Urinary bladder (tissue), 4 donors: ENCODE data around the gene ANKRD23. TPM values are rescaled to one million over a fixed set of nuclear protein-coding genes. Genes with fewer than 3 reads are reported as not detected.

Experiments
- DNase-seq: peaks from one replicate; pipeline ENCODE4 v3.0.0-alpha.2; 2015; ENCODE audit errors: extremely low spot score
- H3K27ac ChIP-seq: one replicate; pipeline ENCODE4 v1.5.1; 2013; ENCODE audit warnings: low read depth, mild to moderate bottlenecking, moderate library complexity
- H3K36me3 ChIP-seq: one replicate; pipeline ENCODE4 v1.6.1; 2013; ENCODE audit warnings: mild to moderate bottlenecking, moderate library complexity; ENCODE audit not compliant: insufficient read depth
- H3K4me1 ChIP-seq: one replicate; pipeline ENCODE4 v1.6.1; 2013; ENCODE audit warnings: mild to moderate bottlenecking, moderate library complexity; ENCODE audit not compliant: insufficient read depth
- H3K4me3 ChIP-seq: one replicate; pipeline ENCODE4 v1.5.1; 2013; ENCODE audit warnings: low read depth, low read length
- WGBS: extraction: QIAGEN DNeasy Blood & Tissue Kit; methylation state at CpG from one replicate; pipeline ENCODE4 v1.1.7; 2013; 5-methylcytosine and 5-hydroxymethylcytosine counted together
- polyA plus RNA-seq: library from polyadenylated mRNA; stranded (reverse); fragments of 200-250 nt; gene quantifications from one replicate; pipeline ENCODE4 v1.2.3, GENCODE V29; 2013
- total RNA-seq: library from RNA; depleted of rRNA; stranded (reverse); fragments of >200 nt; gene quantifications from one replicate; pipeline ENCODE4 v1.2.3, GENCODE V29; 2014
- donor health status: healthy with polysubstance abuse.
- donor health status: healthy.

ANKRD23 gene
- total and polyA plus RNA-seq, 2 donors = 2.6 to 5.1 TPM

DNA sequence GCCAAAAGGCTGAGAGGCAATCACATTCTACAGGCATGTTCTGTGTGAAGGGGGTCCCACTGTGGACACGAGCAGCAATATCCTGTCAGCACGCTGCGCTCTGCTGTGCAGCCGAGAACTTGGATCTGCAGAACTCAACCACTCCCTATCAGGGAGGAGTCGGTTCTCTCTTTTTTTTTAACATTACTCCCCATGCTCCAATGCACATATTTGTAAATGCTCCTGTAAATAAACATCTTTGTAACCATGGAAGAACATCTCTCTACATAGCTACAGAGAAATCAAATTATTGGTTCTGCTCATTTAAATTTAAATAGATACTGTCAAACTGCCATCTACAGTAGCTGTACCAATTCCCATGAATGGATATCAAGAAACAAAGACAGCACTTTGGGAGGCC, 3.0 kb upstream of the ANKRD23 start:
- no peak overlapping the region for H3K27ac ChIP-seq
- 91% methylated on average over 5 of the region's 5 CpGs for WGBS
- DNase-seq = no peak
- H3K4me1 ChIP-seq = no peaks in the 10 kb centered on the region
- no peak overlapping the region for H3K4me3 ChIP-seq
- H3K36me3 ChIP-seq = peaks cover 3% of the 10 kb centered on the region

- Histone ChIP-seq H3K4me1 (no peaks in the 10 kb centered on the region), H3K27ac (no peak overlapping the region), H3K36me3 (peaks cover 3% of the 10 kb centered on the region), H3K4me3 (no peak overlapping the region)
- no peak for DNase-seq
- WGBS = 85% methylated on average over 17 of the region's 17 CpGs
Observed at GRCh38 chr2:96844405-96844808, 586 bp upstream of the ANKRD23 start.

GRCh38 chr2:96842600-96842999, 1.2 kb downstream of the ANKRD23 start:
- no peaks in the 10 kb centered on the region for H3K4me1 ChIP-seq
- no peak overlapping the region for H3K27ac ChIP-seq
- DNase-seq = no peak
- no peak overlapping the region for H3K4me3 ChIP-seq
- 81% methylated on average over 7 of the region's 7 CpGs for WGBS
- H3K36me3 ChIP-seq = peaks cover 2% of the 10 kb centered on the region

- H3K4me3 ChIP-seq = no peak overlapping the region
- no peaks in the 10 kb centered on the region for H3K36me3 ChIP-seq
- no peak overlapping the region for H3K27ac ChIP-seq
- DNase-seq = no peak
- 76% methylated on average over 16 of the region's 16 CpGs for WGBS
- no peaks in the 10 kb centered on the region for H3K4me1 ChIP-seq
Observed at GRCh38 chr2:96841701-96842495, 1.9 kb downstream of the ANKRD23 start.

GRCh38 chr2:96839875-96840850, 3.7 kb downstream of the ANKRD23 start:
- H3K36me3 ChIP-seq = no peaks in the 10 kb centered on the region
- no peaks in the 10 kb centered on the region for H3K4me1 ChIP-seq
- H3K27ac ChIP-seq = no peak overlapping the region
- H3K4me3 ChIP-seq = no peak overlapping the region
- no peak for DNase-seq
- 88% methylated on average over 37 of the region's 37 CpGs for WGBS

GRCh38 chr2:96839293-96839874, 4.4 kb downstream of the ANKRD23 start:
- Histone ChIP-seq H3K4me3 (no peak overlapping the region), H3K36me3 (no peaks in the 10 kb centered on the region), H3K4me1 (no peaks in the 10 kb centered on the region), H3K27ac (no peak overlapping the region)
- no peak for DNase-seq
- 32% methylated on average over 42 of the region's 42 CpGs for WGBS

DNA sequence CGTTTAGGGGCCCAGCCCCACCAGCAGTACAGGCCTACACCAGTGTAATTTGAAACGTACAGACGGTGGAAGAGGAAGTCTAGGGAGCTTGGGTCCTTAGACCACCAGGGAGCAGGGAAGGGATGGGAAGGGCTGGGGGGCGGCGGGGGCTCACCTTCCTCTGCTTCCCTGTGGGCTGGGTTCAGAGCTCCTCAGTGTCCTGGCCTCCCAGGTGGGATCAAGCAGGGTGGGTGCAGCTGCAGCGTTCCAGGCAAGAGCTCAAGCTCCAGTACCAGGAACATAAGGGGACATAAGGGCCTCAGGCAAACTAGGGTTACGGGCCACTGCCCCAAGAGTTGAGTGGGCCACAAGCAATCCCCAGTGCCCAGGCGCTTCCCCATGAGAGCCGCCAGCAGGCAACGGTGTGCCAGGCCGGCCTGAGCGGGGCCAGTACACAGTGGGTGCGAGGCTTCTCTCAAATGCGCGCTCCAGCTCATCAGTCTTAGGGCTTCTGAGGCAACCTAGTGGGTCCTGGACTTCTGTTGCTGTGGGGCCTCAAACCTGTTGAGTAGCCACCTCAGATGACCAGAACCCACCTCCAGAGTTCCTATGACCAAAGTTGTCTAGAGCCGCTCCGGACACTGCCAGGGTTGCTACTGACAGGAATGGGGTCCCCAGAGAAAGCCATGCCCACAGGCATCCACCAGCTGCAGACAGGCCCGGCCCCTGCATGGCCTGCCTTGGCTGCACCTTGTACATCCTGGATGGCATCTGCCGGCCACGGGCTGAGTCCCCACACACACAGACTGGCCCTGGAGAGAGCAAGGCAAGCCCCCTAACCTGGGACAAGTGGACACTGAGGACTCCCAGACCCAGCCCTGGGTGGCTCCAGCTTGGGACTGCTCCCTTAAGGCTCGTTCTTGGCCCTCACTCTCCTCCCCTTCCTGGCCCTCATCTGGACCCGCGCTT, 5.2 kb downstream of the ANKRD23 start:
- no peak for DNase-seq
- no peaks in the 10 kb centered on the region for H3K36me3 ChIP-seq
- H3K27ac ChIP-seq = no peak overlapping the region
- no peak overlapping the region for H3K4me3 ChIP-seq
- no peaks in the 10 kb centered on the region for H3K4me1 ChIP-seq
- 84% methylated on average over 23 of the region's 23 CpGs for WGBS

DNA sequence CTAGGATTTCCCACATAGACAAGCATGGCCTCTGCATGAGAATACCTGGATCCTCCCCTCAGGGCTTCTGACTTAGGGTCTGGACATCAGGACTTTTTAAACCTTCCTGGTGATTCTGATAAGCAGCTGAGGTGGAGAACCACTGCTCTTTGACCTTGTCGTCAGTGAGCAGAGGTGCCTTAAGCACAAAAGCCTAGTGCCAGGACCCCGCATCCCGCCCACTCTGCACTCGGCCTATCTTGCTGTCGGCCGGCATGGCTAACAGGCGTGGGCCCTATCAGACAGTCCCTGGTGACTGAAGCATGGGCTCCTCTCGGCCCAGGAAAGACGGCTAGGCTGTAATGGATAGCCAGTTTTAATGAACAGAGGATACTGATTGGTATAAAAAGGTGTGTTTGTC, 6.2 kb downstream of the ANKRD23 start:
- Histone ChIP-seq H3K4me1 (no peaks in the 10 kb centered on the region), H3K27ac (no peak overlapping the region), H3K36me3 (no peaks in the 10 kb centered on the region), H3K4me3 (no peak overlapping the region)
- 91% methylated on average over 9 of the region's 9 CpGs for WGBS
- DNase-seq = no peak

GRCh38 chr2:96835830-96836229, 8.0 kb downstream of the ANKRD23 start:
- DNase-seq = no peak
- WGBS = 79% methylated on average over 4 of the region's 4 CpGs
- Histone ChIP-seq H3K4me3 (no peak overlapping the region), H3K27ac (no peak overlapping the region), H3K36me3 (no peaks in the 10 kb centered on the region), H3K4me1 (no peaks in the 10 kb centered on the region)

DNA sequence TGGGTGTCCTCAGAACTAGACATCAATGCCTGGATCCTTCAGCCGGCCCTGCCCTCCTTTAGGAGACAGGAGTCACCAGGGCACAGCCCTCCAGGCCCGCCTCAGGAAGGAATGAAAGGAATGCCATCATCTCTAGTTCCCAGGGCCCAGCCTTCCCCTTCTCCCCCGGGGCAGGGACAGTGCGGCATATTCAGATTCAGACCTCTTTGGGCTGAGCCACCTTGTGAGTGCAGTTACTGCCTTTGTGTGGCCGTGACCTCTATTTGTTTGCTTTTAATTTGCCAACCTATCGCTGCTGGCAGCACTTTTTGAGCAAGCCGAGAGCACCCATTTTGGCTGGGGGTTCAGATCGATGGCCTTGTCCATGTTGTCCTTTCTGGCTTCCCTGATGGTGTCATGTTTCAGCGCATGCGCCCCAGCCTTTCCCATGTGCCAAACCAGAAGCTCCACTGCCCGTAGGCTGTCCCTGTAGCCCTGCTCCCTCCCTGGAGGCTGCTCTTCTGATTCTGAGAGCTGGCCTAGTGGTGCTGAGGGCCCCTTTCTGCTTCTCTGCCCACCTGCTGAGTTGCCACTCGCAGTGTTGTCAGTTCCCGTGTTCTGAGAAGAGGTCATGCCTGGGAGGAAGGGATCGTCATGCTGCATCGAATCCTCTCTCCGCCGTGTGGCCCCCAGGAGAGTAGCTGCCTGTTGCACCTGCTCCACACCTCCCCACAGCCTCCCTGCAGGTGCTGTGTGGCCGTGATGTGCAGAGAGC, 10.9 kb downstream of the ANKRD23 start:
- Histone ChIP-seq H3K27ac (no peak overlapping the region), H3K4me3 (no peak overlapping the region), H3K4me1 (no peaks in the 10 kb centered on the region), H3K36me3 (peaks cover 2% of the 10 kb centered on the region)
- WGBS = 49% methylated on average over 18 of the region's 18 CpGs
- DNase-seq = no peak

DNA sequence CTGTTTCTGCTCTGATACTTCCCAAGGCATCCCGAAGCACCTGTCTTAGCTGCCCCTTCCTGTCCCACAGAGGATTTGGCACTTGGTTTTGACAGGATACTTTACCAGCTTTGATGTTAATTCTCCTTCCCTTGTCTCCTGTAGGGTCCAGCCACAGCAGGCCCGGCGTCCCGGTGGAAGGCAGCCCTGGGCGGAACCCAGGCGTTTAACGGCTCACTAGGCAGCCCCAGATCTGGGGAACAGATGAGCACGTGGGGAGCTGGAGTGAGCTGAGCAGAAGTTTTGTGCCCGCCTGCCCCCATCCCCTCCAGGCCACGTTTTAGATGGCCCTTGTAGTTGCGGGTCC, 11.4 kb downstream of the ANKRD23 start:
- Histone ChIP-seq H3K4me3 (no peak overlapping the region), H3K36me3 (peaks cover 6% of the 10 kb centered on the region), H3K27ac (no peak overlapping the region), H3K4me1 (no peaks in the 10 kb centered on the region)
- 67% methylated on average over 11 of the region's 11 CpGs for WGBS
- no peak for DNase-seq

GRCh38 chr2:96831679-96832078, 12.1 kb downstream of the ANKRD23 start:
- no peak overlapping the region for H3K4me3 ChIP-seq
- WGBS = 80% methylated on average over 10 of the region's 10 CpGs
- H3K36me3 ChIP-seq = peaks cover 8% of the 10 kb centered on the region
- no peaks in the 10 kb centered on the region for H3K4me1 ChIP-seq
- H3K27ac ChIP-seq = no peak overlapping the region
- no peak for DNase-seq
